ENCODE data around the gene NRGN. TPM values are rescaled to one million over a fixed set of nuclear protein-coding genes. Genes with fewer than 3 reads are reported as not detected.
"Not testable (repeated sequence)": the region's sequence is repeated elsewhere in the genome, so short reads cannot be mapped to it uniquely, and the experiment has no call there.

The NRGN gene
- total RNA-seq, 2 donors from 2014 or later = 4.7 to 8.9 TPM

DNA sequence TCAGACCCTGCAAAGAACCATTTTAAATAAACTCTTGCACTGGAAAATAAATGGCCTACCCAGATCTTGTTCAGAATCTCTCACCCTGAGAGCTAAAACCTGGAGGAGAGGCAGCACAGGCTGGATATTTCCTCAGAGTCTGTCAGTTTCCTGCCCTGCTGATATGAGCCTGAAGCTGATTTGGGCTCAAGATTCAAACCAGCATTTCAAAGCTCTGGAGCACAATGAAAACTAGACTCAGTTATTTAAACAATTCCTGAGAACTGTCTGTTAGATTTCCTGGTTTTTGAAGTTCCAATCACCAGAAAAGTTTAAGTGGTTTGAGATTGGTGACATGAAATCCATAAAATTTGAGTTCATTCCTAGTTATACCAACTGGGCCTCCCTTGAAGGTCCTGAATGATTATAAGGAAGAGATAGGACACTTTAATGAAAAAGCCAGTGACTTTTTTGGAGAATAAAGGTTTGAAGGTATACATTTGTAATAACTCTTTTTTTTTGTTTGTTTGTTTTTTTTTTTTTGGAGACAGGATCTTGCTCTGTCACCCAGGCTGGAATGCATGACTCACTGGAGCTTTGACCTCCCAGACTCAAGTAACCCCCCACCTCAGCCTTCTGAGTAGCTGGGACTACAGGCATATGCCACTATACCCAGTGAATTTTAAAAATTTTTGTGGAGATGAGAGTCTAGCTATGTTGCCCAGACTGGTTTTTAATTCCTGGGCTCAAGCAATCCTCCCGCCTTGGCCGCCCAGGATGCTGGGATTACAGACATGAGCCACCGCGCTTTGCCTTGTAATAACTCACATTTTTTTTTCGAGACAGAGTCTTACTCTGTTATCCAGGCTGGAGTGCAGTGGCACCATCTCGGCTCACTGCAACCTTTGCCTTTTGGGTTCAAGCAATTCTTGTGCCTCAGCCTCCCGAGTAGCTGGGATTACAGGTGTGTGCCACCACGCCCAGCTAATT, 30.3 kb downstream of the NRGN start:
- peaks cover 74% of the 10 kb centered on the region for H3K36me3 ChIP-seq (ENCODE audit: control insufficient read depth, insufficient read depth, low read length)
- Mint-ChIP-seq H3K4me1 (no peaks in the 10 kb centered on the region), H3K36me3 (ENCODE audit: low read depth) (peaks cover 48% of the 10 kb centered on the region), H3K4me3 (no peak overlapping the region), H3K9me3 (no peaks in the 10 kb centered on the region), H3K27ac (peak overlapping the region; percentile 30), H3K27me3 (ENCODE audit: insufficient read depth) (no peaks in the 10 kb centered on the region)
- TF ChIP-seq, protein P1, sequence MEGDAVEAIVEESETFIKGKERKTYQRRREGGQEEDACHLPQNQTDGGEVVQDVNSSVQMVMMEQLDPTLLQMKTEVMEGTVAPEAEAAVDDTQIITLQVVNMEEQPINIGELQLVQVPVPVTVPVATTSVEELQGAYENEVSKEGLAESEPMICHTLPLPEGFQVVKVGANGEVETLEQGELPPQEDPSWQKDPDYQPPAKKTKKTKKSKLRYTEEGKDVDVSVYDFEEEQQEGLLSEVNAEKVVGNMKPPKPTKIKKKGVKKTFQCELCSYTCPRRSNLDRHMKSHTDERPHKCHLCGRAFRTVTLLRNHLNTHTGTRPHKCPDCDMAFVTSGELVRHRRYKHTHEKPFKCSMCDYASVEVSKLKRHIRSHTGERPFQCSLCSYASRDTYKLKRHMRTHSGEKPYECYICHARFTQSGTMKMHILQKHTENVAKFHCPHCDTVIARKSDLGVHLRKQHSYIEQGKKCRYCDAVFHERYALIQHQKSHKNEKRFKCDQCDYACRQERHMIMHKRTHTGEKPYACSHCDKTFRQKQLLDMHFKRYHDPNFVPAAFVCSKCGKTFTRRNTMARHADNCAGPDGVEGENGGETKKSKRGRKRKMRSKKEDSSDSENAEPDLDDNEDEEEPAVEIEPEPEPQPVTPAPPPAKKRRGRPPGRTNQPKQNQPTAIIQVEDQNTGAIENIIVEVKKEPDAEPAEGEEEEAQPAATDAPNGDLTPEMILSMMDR (conservative IDR thresholded peaks at IDR 0.05) = no peak
- H3K4me1 ChIP-seq (ENCODE audit: control insufficient read depth, insufficient read depth, low read length) = no peaks in the 10 kb centered on the region
- no peak overlapping the region for H3K4me3 ChIP-seq (ENCODE audit: low read length)
- H3K27ac ChIP-seq (ENCODE audit: low read depth, low read length) = no peak overlapping the region
- DNase-seq = peak; percentile 45
- WGBS, 2 experiments (ENCODE audit: insufficient coverage in 1 of 2, insufficient read length in 1 of 2) = 89 to 95% methylated on average over 8 of the region's 8 CpGs
- no peaks in the 10 kb centered on the region for H3K9me3 ChIP-seq (ENCODE audit: control insufficient read depth, low read length)
- no peak overlapping the region for H3K9ac ChIP-seq (ENCODE audit: extremely low read depth, low read length, poor library complexity, severe bottlenecking)
- H3K27me3 ChIP-seq (ENCODE audit: control insufficient read depth, insufficient read depth, low read length, poor library complexity, severe bottlenecking) = no peaks in the 10 kb centered on the region

GRCh38 chr11:124770959-124771358, 31.2 kb downstream of the NRGN start:
- peaks cover 48% of the 10 kb centered on the region for H3K36me3 Mint-ChIP-seq (ENCODE audit: low read depth)
- H3K4me3 Mint-ChIP-seq; H3K27ac ChIP-seq (ENCODE audit: low read depth, low read length); H3K9me3 Mint-ChIP-seq; H3K9me3 ChIP-seq (ENCODE audit: control insufficient read depth, low read length); H3K9ac ChIP-seq (ENCODE audit: extremely low read depth, low read length, poor library complexity, severe bottlenecking); H3K4me3 ChIP-seq (ENCODE audit: low read length); H3K27ac Mint-ChIP-seq; H3K27me3 Mint-ChIP-seq (ENCODE audit: insufficient read depth); H3K4me1 ChIP-seq (ENCODE audit: control insufficient read depth, insufficient read depth, low read length); H3K27me3 ChIP-seq (ENCODE audit: control insufficient read depth, insufficient read depth, low read length, poor library complexity, severe bottlenecking); H3K4me1 Mint-ChIP-seq; DNase-seq: not testable (repeated sequence)
- peaks cover 73% of the 10 kb centered on the region for H3K36me3 ChIP-seq (ENCODE audit: control insufficient read depth, insufficient read depth, low read length)
- whole genome bisulfite sequencing, 2 experiments (ENCODE audit: insufficient coverage in 1 of 2, insufficient read length in 1 of 2) = 92 to 93% methylated on average over 3 to 5 of the region's 6 CpGs

- H3K27ac ChIP-seq (ENCODE audit: low read depth, low read length) = no peak overlapping the region
- H3K36me3 ChIP-seq (ENCODE audit: control insufficient read depth, insufficient read depth, low read length) = peaks cover 35% of the 10 kb centered on the region
- peaks cover 28% of the 10 kb centered on the region for H3K36me3 Mint-ChIP-seq (ENCODE audit: low read depth)
- no peak overlapping the region for H3K27ac Mint-ChIP-seq
- 92 to 95% methylated on average over 2 to 7 of the region's 7 CpGs for WGBS, 2 experiments (ENCODE audit: insufficient coverage in 1 of 2, insufficient read length in 1 of 2)
- H3K9me3 ChIP-seq (ENCODE audit: control insufficient read depth, low read length) = no peaks in the 10 kb centered on the region
- DNase-seq = no peak
- no peak overlapping the region for H3K9ac ChIP-seq (ENCODE audit: extremely low read depth, low read length, poor library complexity, severe bottlenecking)
- H3K27me3 ChIP-seq (ENCODE audit: control insufficient read depth, insufficient read depth, low read length, poor library complexity, severe bottlenecking) = no peaks in the 10 kb centered on the region
- peaks cover 17% of the 10 kb centered on the region for H3K4me1 Mint-ChIP-seq
- TF ChIP-seq, protein P1 (conservative IDR thresholded peaks at IDR 0.05) = no peak
- H3K4me3 Mint-ChIP-seq = no peak overlapping the region
- no peaks in the 10 kb centered on the region for H3K27me3 Mint-ChIP-seq (ENCODE audit: insufficient read depth)
- no peak overlapping the region for H3K4me3 ChIP-seq (ENCODE audit: low read length)
- no peaks in the 10 kb centered on the region for H3K9me3 Mint-ChIP-seq
- H3K4me1 ChIP-seq (ENCODE audit: control insufficient read depth, insufficient read depth, low read length) = no peaks in the 10 kb centered on the region
Observed at GRCh38 chr11:124776865-124777645, 37.3 kb downstream of the NRGN start.

All from endodermal cell (in vitro differentiated cells).